Subcutaneous abdominal adipose tissue (tissue), 5 donors: ENCODE results near the gene SLC24A1.

ENCODE experiments used
- H3K27ac ChIP-seq: one replicate; pipeline ENCODE4 v1.7.0; 2013; ENCODE audit warnings: low read depth, mild to moderate bottlenecking, inconsistent platforms, low read length, moderate library complexity
- H3K27me3 ChIP-seq, 5 donors: one replicate each; pipeline ENCODE4 v1.7.0; 2013; ENCODE audit warnings: low read length in 5 of 5, inconsistent platforms in 1 of 5; ENCODE audit not compliant: control insufficient read depth in 5 of 5, insufficient read depth in 4 of 5
- H3K36me3 ChIP-seq, 5 donors: one replicate each; pipeline ENCODE4 v1.7.0; 2013; ENCODE audit warnings: low read length in 5 of 5; ENCODE audit not compliant: control insufficient read depth in 5 of 5, insufficient read depth in 5 of 5
- H3K4me1 ChIP-seq, 5 donors: one replicate each; pipeline ENCODE4 v1.7.0; 2013; ENCODE audit warnings: low read length in 5 of 5, mild to moderate bottlenecking in 3 of 5, moderate library complexity in 1 of 5; ENCODE audit not compliant: control insufficient read depth in 5 of 5, insufficient read depth in 5 of 5
- H3K4me3 ChIP-seq, 5 donors: one replicate each; pipeline ENCODE4 v1.7.0; 2013; ENCODE audit warnings: low read length in 5 of 5, low read depth in 1 of 5
- H3K9ac ChIP-seq, 5 donors: one replicate each; pipeline ENCODE4 v1.7.0; 2013; ENCODE audit warnings: low read length in 5 of 5, mild to moderate bottlenecking in 4 of 5, moderate library complexity in 3 of 5
- H3K9me3 ChIP-seq, 5 donors: one replicate each; pipeline ENCODE4 v1.7.0; 2013; ENCODE audit warnings: low read length in 5 of 5; ENCODE audit not compliant: control insufficient read depth in 5 of 5
- donor health status: healthy.
- donor health status: healthy.
- donor health status: healthy.
- donor health status: healthy.
- donor health status: healthy.

SLC24A1 gene

DNA sequence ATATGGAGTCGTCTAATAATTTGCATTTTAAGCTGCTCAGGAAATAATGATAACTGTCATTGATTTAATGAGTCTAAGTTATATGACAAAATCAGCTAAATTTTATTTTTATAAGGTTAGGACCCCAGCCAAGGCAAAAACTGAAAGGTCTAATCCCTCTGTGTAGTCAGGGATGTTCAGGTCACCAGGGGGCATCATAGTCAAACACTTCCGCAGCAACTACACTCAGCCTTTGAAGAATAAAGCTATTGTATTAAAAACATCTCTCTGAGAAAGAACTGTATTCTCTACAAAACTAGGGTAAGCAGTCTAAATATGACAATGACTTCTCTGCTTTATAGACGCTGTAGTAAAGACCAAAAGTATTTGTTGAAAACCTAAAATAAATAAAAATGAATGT is 25.8 kb upstream of the SLC24A1 start:
- no peaks in the 10 kb centered on the region for H3K4me1 ChIP-seq
- H3K36me3 ChIP-seq: peaks cover 65 to 89% (median 76%) of the 10 kb centered on the region in 5 donors
- no peak overlapping the region for H3K4me3 ChIP-seq
- no peak overlapping the region for H3K27ac ChIP-seq
- no peaks in the 10 kb centered on the region for H3K9me3 ChIP-seq
- no peaks in the 10 kb centered on the region for H3K27me3 ChIP-seq
- no peak overlapping the region for H3K9ac ChIP-seq

DNA sequence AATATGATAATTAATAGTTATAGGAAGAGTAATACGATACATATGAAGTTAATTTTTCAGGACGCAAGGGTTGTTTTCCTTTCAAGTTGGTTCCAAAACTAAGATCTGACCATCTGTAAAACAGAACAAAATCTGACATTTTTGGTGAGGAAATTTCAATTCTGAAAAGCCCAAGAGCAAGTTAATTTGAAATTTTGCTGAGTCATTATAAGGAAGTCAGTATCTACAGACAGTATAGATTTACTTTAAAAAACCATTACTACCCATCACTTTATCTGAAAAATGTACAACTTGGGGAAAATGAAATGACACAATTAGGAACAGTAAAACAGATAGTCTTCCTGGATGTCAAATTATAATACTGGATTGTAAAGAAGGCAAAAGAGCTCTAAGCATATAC is 23.3 kb upstream of the SLC24A1 start:
- Histone ChIP-seq H3K9ac (no peak overlapping the region), H3K36me3 (peaks cover 56 to 86% (median 61%) of the 10 kb centered on the region in 5 donors), H3K27me3 (no peaks in the 10 kb centered on the region)

DNA sequence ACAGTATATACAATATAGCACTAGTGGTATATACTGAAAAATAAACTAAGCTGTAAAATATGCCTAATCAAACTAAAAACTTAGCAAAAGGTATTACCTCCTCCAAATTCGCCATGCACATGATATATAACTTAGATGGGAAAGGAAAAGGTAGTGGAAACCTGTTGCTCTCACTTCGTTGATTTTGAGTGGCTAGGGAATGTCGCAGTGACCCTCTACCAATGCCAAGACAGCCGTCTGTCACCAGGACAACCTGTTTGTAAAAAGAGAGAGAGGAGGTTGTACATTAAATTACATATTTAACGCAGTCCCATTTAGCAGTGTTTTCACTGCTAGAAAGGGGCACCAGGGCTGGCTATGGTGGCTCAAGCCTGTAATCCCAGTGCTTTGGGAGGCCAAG is 22.1 kb upstream of the SLC24A1 start:
- Histone ChIP-seq H3K27me3 (no peaks in the 10 kb centered on the region), H3K4me1 (no peaks in the 10 kb centered on the region), H3K4me3 (no peak overlapping the region), H3K36me3 (peaks cover 54 to 89% (median 61%) of the 10 kb centered on the region in 5 donors), H3K9me3 (no peaks in the 10 kb centered on the region), H3K9ac (no peak overlapping the region), H3K27ac (no peak overlapping the region)

More for the DNA sequence above, 23.3 kb upstream of the SLC24A1 start:
- Histone ChIP-seq H3K27ac (no peak overlapping the region), H3K9me3 (no peaks in the 10 kb centered on the region), H3K4me3 (no peak overlapping the region), H3K4me1 (no peaks in the 10 kb centered on the region)

DNA sequence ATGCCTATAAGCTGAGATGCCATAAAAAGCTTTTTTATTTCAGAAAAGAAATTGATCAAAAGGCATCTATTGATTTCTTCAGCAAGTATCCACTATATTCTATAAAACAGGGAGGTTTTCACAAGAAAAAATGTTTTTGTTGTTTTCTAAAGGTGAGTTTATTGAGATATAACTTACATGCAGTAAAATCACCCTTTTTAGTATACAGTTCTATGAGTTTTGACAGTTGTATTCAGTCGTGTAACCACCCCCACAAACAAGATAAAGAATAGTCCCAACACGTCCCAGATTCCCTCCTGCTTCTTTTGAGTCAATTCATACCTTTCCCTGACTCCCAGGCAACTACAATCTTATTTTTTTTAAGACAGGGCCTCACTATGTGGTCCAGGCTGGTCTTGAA is 18.6 kb upstream of the SLC24A1 start:
- Histone ChIP-seq H3K36me3 (peaks cover 31 to 65% (median 37%) of the 10 kb centered on the region in 5 donors), H3K4me1 (no peaks in the 10 kb centered on the region), H3K9me3 (no peaks in the 10 kb centered on the region), H3K9ac (no peak overlapping the region), H3K27me3 (no peaks in the 10 kb centered on the region), H3K27ac (no peak overlapping the region), H3K4me3 (no peak overlapping the region)

DNA sequence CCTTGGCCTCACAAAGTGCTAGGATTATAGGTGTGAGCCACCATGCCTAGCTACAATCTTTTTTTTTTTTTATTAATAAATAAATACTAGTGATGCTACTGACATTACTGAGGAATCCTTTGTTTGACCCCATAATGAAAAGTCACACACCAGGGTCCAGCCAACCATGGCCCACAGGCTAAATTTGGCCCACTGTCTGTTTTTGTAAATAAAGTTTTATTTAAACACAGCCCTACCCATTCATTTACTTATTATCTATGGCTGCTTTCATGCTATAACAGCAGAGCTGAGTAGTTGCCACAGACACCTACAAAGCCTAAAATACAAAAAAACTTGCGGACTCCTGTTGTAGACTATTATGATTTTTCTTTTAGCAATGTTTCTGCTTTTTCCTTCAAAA is 18.2 kb upstream of the SLC24A1 start:
- Histone ChIP-seq H3K4me3 (no peak overlapping the region), H3K9ac (no peak overlapping the region), H3K36me3 (peaks cover 26 to 60% (median 33%) of the 10 kb centered on the region in 5 donors), H3K4me1 (no peaks in the 10 kb centered on the region), H3K27ac (no peak overlapping the region), H3K9me3 (no peaks in the 10 kb centered on the region), H3K27me3 (no peaks in the 10 kb centered on the region)

DNA sequence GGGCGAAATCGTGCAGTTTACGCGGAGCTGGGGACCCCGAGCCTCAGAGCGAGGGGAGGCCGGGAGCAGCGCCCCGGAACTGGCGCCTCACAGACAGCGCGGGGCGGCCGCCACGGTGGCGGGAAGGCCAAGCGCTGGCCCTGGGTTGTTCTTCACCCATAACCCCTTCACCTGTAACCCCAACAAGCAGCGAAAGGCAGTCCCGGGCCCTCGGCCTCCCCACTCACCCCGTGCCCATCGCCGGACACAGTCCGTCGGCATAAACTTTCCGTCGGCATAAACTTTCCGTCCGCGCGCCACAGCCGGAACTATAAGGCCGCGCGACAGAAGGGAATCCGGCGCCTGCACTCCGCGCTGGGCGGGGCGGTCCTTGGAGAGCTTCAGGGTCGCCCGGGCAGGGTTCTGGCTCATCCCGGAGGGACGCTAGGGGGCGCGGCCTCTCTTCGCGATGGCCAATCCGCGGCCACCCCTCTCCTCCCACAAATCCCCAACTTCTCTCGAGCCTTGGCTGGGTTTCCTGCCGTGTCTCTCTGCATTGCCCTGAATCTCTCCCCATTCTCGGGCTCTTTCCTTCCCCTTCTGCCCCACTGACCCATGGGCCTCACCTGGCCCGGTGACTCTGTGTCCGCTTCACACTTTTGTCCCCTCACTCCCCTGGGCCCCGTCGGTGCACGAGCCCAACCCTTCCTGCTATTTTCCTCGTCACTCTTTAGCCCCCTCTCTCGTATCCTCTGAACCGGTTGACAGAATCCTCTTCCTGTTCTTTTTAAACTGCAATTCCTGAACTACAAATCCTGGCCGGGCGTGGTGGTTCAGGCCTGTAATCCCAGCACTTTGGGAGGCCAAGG is 10.6 kb upstream of the SLC24A1 start, which contains the start of gene INTS14:
Gene INTS14 (minus strand): TSS at position 261 of the 848 bp plus-strand sequence. CDS start 3,751 bp downstream, outside the sequence.
- Histone ChIP-seq H3K27me3 (no peaks in the 10 kb centered on the region), H3K9me3 (no peaks in the 10 kb centered on the region), H3K4me3 (peak within 1 kb of the TSS; percentile 91 to 98 (median 94)), H3K9ac (peak within 1 kb of the TSS; percentile 94 to 100 (median 98)), H3K4me1 (peaks cover 10 to 29% (median 25%) of the 10 kb centered on the region in 5 donors), H3K27ac (peak within 1 kb of the TSS; percentile 86), H3K36me3 (peaks cover 0 to 3% (median 0%) of the 10 kb centered on the region in 5 donors)

DNA sequence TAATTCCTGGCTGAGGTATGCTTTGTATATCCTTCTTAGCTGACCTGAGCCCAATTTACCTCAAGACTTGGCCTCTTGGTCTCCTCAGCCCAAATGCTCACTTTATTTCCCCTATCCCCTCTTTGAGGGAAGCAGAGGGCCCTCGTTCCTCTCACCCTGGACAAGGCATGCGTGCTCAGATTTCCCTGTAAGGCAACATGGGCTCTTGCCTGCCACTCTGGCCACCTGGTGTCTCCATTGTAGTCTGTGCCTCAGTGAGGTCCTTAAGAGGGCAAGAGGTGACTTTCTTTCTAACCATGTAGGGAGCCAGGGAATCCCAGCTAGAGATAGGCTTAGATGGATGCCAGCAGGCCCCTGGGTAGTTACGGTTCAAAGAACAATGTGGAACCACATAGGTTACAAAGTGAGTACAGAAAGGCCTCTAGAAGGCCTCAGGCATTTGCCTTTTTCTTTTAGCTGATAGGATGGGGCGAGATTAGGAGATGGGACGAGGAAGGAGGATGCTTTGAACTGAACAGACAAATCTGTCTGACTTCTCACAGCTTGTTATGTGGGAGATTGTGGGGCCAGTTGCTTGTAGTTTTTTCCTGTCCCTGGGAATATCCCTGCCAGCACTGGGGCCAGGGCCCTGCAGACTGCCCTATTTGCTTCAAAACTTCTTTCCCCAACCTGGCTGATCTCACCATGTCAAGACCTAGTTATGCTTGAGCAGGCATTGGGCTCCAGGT is 9.7 kb upstream of the SLC24A1 start:
- Histone ChIP-seq H3K4me1 (peaks cover 10 to 29% (median 25%) of the 10 kb centered on the region in 5 donors), H3K36me3 (peaks cover 0 to 1% (median 0%) of the 10 kb centered on the region in 5 donors), H3K27ac (peak overlapping the region; percentile 86), H3K4me3 (peak overlapping the region; percentile 89 to 98 (median 94)), H3K9me3 (no peaks in the 10 kb centered on the region), H3K9ac (peak overlapping the region; percentile 94 to 100 (median 98)), H3K27me3 (no peaks in the 10 kb centered on the region)

DNA sequence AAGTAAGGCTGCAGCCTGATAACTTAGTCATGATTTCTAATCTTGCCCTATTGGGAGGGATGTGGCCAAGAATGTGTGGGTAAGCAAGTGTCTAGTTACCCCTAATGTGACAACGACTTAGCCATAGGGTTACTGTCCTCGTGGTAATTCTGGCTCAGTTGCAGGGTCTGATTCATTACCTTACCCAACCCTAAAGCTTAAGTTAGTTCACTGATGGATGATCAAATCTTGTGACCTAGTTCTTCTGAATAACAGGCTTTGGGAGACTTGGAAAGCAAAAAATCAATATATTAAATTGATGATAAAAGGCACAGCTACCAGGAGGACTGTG is 9.2 kb upstream of the SLC24A1 start:
- Histone ChIP-seq H3K4me3 (no peak overlapping the region), H3K27me3 (no peaks in the 10 kb centered on the region), H3K27ac (no peak overlapping the region), H3K4me1 (peaks cover 10 to 29% (median 25%) of the 10 kb centered on the region in 5 donors), H3K9me3 (no peaks in the 10 kb centered on the region), H3K36me3 (no peaks in the 10 kb centered on the region), H3K9ac (peak overlapping the region in 2 of 5 donors; percentile 98 to 99)

DNA sequence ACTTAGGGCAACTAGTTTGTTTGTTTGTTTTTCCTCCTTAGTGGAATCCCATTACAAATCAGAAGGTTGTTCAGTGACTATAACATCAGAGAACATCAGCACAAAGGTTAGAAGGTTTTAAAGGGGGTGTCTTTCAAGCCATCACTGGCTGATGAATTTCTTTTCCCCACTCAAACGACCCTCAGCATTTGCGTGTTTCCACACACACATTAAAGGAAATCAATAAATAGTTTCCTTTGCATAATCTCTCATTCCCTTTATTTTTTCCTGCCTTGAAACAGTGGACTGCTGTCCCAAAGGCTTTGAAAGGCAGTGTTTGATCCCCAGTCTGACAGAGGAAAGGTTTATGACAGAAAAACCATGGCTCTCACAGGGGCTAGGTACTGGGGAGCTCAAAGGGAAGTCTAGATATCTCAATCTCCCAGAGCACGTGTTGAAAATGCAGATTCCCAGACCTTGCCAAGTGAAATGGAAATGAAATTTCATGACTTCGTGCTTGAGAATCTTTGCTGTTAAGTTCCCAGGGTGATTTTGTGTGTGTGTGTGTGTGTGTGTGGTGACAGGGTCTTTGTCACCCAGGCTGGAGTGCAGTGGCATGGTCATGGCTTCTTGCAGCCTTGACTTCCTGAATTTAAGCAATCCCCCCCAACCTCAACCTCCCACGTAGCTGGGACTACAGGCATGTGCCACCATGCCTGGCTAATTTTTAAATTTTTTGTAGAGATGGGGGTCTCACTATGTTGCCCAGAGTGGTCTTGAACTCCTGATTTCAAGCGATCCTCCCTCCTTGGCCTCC is 8.6 kb upstream of the SLC24A1 start:
- Histone ChIP-seq H3K9me3 (no peaks in the 10 kb centered on the region), H3K4me3 (no peak overlapping the region), H3K36me3 (no peaks in the 10 kb centered on the region), H3K9ac (no peak overlapping the region), H3K4me1 (peaks cover 10 to 29% (median 25%) of the 10 kb centered on the region in 5 donors), H3K27me3 (no peaks in the 10 kb centered on the region), H3K27ac (no peak overlapping the region)
